Suprapubic skin (tissue), 4 donors: ENCODE results near the gene ZDHHC11. TPM values are rescaled to one million over a fixed set of nuclear protein-coding genes. Genes with fewer than 3 reads are reported as not detected.
"Not testable (repeated sequence)": the region's sequence is repeated elsewhere in the genome, so short reads cannot be mapped to it uniquely, and the experiment has no call there.

Source experiments
- DNase-seq, 2 donors: peaks; one replicate each; pipeline ENCODE4 v3.0.0-alpha.2; 2019; ENCODE audit warnings: low spot score in 2 of 2
- H3K27ac ChIP-seq: fragments of 200-600 bp; sonication (generic); one replicate; pipeline ENCODE4 v1.5.1; 2019
- H3K27me3 ChIP-seq: fragments of 200-600 bp; sonication (generic); one replicate; pipeline ENCODE4 v1.5.1; 2019
- H3K36me3 ChIP-seq: fragments of 200-600 bp; sonication (generic); one replicate; pipeline ENCODE4 v1.5.1; 2019
- H3K4me1 ChIP-seq: fragments of 200-600 bp; sonication (generic); one replicate; pipeline ENCODE4 v1.5.1; 2019
- H3K4me3 ChIP-seq: fragments of 200-600 bp; sonication (generic); one replicate; pipeline ENCODE4 v1.5.1; 2019; ENCODE audit warnings: mild to moderate bottlenecking
- H3K9me3 ChIP-seq: fragments of 200-600 bp; sonication (generic); one replicate; pipeline ENCODE4 v1.5.1; 2019
- EP300 ChIP-seq: sonication (generic); formaldehyde crosslinking; IDR thresholded peaks from one replicate; pipeline ENCODE4 v1.6.1; 2017; ENCODE audit warnings: antibody characterized with exemption
- POLR2A ChIP-seq, 2 donors: fragments of 450-650 bp; IDR thresholded peaks; one replicate each; pipeline ENCODE4 v1.6.1; 2017; ENCODE audit warnings: antibody characterized with exemption in 2 of 2, mild to moderate bottlenecking in 2 of 2, moderate library complexity in 2 of 2
- POLR2AphosphoS5 ChIP-seq, 3 donors: sonication (generic); formaldehyde crosslinking; IDR thresholded peaks; one replicate each; pipeline ENCODE4 v1.6.1; 2017; ENCODE audit warnings: antibody characterized with exemption in 3 of 3
- WGBS: methylation state at CpG from one replicate; pipeline ENCODE4 v1.1.5; 2018; 5-methylcytosine and 5-hydroxymethylcytosine counted together
- total RNA-seq, 4 donors: library from RNA; depleted of rRNA; stranded (reverse); fragments of >200 nt; gene quantifications; one replicate each; pipeline ENCODE4 v1.1.0, GENCODE V29; 2016
- TF ChIP-seq, protein P1 (sequence below), 2 donors: fragments of 200-600 bp in 1 of 2; fragments of 450-650 bp in 1 of 2; sonication (generic) in 1 of 2; IDR thresholded peaks; one replicate each; pipeline ENCODE4 v1.5.1; 2016 to 2019; ENCODE audit warnings: antibody characterized with exemption in 2 of 2, mild to moderate bottlenecking in 1 of 2, moderate library complexity in 1 of 2

The ZDHHC11 gene
- total RNA-seq, 4 donors from 2014 or later, result 7.5 to 81.5 (median 22.6) TPM

DNA sequence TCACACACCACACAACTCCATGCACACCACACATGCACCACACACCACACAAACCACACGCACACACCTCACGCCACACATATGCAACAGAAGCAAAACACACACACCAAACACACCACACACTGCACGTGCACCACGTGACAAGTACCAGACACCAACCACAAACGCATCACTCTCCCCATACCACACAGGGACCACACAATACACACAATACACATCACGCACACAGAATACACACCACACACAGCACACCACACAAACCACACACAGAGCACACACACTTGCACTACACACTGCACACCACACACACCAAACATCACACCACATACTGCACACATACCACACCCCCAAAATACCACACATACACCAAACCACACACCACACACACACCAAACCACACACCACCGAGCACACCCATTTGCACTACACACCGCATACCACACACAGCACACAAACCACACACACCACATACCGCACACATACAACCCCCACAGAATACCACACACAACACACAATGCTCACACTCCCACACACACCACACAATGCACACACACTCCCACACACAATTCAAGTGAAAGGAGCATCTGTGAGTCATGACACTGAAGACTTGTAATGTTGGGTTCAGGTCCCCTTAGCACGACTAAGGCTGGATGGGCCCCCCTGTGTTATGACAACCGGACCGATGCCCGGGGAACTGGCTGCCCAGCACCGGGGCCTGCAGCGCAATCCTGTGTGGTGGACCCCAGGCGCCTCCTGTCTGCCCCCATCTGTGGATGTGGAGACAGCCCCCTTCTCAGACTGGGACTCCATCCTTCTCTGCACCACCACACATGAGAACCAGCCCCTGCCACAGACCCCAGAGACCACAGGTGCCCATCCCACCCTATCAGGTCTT, 6.0 kb upstream of the ZDHHC11 start:
- Histone ChIP-seq H3K4me1 (no peaks in the 10 kb centered on the region), H3K36me3 (peaks cover 15% of the 10 kb centered on the region), H3K9me3 (no peaks in the 10 kb centered on the region), H3K27me3 (peaks cover 29% of the 10 kb centered on the region), H3K27ac (no peak overlapping the region), H3K4me3 (no peak overlapping the region)
- no peak for DNase-seq
- TF ChIP-seq EP300 (no peak), POLR2AphosphoS5 (IDR thresholded peaks at IDR 0.05) (no peak), POLR2A (IDR thresholded peaks at IDR 0.05) (no peak)
- 84% methylated on average over 16 of the region's 16 CpGs for WGBS

GRCh38 chr5:855771-856530, 5.2 kb upstream of the ZDHHC11 start:
- H3K36me3 ChIP-seq, result peaks cover 14% of the 10 kb centered on the region
- no peak for DNase-seq
- WGBS, result 74% methylated on average over 21 of the region's 21 CpGs
- no peaks in the 10 kb centered on the region for H3K9me3 ChIP-seq
- no peak overlapping the region for H3K4me3 ChIP-seq
- H3K27ac ChIP-seq, result no peak overlapping the region
- peaks cover 35% of the 10 kb centered on the region for H3K27me3 ChIP-seq
- TF ChIP-seq, protein P1, sequence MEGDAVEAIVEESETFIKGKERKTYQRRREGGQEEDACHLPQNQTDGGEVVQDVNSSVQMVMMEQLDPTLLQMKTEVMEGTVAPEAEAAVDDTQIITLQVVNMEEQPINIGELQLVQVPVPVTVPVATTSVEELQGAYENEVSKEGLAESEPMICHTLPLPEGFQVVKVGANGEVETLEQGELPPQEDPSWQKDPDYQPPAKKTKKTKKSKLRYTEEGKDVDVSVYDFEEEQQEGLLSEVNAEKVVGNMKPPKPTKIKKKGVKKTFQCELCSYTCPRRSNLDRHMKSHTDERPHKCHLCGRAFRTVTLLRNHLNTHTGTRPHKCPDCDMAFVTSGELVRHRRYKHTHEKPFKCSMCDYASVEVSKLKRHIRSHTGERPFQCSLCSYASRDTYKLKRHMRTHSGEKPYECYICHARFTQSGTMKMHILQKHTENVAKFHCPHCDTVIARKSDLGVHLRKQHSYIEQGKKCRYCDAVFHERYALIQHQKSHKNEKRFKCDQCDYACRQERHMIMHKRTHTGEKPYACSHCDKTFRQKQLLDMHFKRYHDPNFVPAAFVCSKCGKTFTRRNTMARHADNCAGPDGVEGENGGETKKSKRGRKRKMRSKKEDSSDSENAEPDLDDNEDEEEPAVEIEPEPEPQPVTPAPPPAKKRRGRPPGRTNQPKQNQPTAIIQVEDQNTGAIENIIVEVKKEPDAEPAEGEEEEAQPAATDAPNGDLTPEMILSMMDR (IDR thresholded peaks at IDR 0.05), result no peak
- peaks cover 3% of the 10 kb centered on the region for H3K4me1 ChIP-seq

DNA sequence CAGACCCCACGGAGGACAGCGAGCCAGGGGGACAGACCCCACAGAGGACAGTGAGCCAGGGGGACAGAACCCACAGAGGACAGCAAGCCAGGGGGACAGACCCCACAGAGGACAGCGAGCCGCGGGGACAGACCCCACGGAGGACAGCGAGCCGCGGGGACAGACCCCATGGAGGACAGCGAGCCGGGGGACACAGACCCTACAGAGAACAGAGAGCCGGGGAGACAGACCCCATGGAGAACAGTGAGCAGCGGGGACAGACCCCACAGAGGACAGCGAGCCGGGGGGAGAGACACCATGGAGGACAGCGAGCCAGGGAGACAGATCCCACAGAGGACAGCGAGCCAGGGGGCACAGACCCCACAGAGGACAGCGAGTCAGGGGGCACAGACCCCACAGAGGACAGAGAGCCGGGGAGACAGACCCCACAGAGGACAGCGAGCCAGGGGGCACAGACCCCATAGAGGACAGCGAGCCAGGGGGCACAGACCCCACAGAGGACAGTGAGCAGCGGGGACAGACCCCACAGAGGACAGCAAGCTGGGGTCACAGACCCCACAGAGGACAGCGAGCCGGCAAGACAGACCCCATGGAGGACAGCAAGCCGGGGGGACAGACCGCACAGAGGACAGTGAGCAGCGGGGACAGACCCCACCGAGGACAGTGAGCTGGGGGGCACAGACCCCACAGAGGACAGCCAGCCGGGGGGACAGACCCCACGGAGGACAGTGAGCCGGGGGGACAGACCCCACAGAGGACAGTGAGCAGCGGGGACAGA, 4.4 kb upstream of the ZDHHC11 start:
- peaks cover 10% of the 10 kb centered on the region for H3K36me3 ChIP-seq
- peaks cover 11% of the 10 kb centered on the region for H3K4me1 ChIP-seq
- TF ChIP-seq, protein P1 (IDR thresholded peaks at IDR 0.05), result no peak
- TF ChIP-seq POLR2AphosphoS5 (IDR thresholded peaks at IDR 0.05) (no peak), POLR2A (IDR thresholded peaks at IDR 0.05) (no peak), EP300 (no peak)
- no peak overlapping the region for H3K4me3 ChIP-seq
- no peaks in the 10 kb centered on the region for H3K9me3 ChIP-seq
- H3K27me3 ChIP-seq, result peaks cover 42% of the 10 kb centered on the region
- 88% methylated on average over 32 of the region's 32 CpGs for WGBS
- DNase-seq, result no peak
- H3K27ac ChIP-seq, result no peak overlapping the region

- Histone ChIP-seq H3K4me1 (peaks cover 20% of the 10 kb centered on the region), H3K36me3 (peaks cover 4% of the 10 kb centered on the region), H3K27me3 (peaks cover 49% of the 10 kb centered on the region), H3K27ac (no peak overlapping the region), H3K9me3 (no peaks in the 10 kb centered on the region), H3K4me3 (no peak overlapping the region)
- DNase-seq, result peak; percentile 52 to 67
- WGBS, result 74% methylated on average over 13 of the region's 13 CpGs
- TF ChIP-seq, protein P1 (IDR thresholded peaks at IDR 0.05), result no peak
- TF ChIP-seq POLR2AphosphoS5 (IDR thresholded peaks at IDR 0.05), result no peak
- no peak for TF ChIP-seq EP300
- no peak for TF ChIP-seq POLR2A (IDR thresholded peaks at IDR 0.05)
Measured at GRCh38 chr5:854217-854616, 3.4 kb upstream of the ZDHHC11 start.

- DNase-seq, result peak in 1 of 2 donors; percentile 57
- H3K4me3 ChIP-seq, H3K27ac ChIP-seq, H3K9me3 ChIP-seq, H3K36me3 ChIP-seq: not testable (repeated sequence)
- peaks cover 20% of the 10 kb centered on the region for H3K4me1 ChIP-seq
- H3K27me3 ChIP-seq, result peaks cover 49% of the 10 kb centered on the region
- 87% methylated on average over 12 of the region's 18 CpGs for WGBS
Measured at GRCh38 chr5:853416-854090, 2.8 kb upstream of the ZDHHC11 start.
